Measurements from ENCODE around the gene TRPV2. TPM values are rescaled to one million over a fixed set of nuclear protein-coding genes. Genes with fewer than 3 reads are reported as not detected.
A peak's percentile ranks its signal among the peaks of the same experiment; 100 is the strongest.

The TRPV2 gene
- total and polyA plus RNA-seq, 9 of the 15 experiments (the other 6 are each of a cell fraction or from before 2014, with no cell fraction given), result 10.0 to 97.5 (median 30.3) TPM

DNA sequence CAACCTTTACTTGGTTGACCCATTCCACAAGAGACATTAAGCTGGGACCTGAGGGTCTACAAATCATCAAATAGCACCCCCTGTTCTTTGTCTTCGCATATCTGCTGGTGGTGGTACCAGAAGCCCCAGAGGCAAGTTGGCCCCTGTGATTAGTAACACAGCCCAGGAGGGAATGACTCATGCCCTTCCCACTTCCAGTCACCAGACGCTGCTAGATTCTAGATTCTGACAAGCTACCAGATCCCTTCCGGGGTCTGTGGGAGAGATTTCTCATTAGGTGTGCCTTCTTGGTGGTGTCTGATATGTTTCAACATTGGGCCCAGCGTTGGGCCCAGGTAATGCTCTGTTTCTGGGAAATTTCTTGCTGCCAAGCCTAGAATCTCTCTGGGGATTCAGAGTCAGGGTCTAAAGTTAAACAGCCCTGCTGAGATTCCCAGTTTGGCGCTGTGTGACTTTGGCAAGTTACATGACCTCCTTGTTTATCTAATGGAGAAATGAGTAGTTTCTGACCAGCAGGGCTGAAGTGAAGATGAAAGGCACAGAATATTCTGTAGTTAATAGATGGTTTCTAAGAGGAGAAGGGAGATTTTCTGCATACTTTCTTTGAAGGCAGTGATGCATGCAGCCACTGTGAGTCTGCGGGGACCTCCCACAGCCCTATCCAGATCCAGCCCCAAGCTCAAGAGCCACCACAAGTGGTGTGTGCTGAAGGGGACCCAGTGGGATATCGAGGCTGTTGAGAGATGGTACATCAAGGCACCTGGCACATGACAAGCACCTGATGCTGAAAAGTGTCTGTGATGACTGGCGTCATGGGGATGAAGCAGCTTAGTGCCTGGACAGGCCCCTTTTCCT is 3.9 kb downstream of the TRPV2 start (continued):
- TF ChIP-seq, protein P1, sequence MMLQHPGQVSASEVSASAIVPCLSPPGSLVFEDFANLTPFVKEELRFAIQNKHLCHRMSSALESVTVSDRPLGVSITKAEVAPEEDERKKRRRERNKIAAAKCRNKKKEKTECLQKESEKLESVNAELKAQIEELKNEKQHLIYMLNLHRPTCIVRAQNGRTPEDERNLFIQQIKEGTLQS (IDR thresholded peaks at IDR 0.05), result peak; percentile 95
- TF ChIP-seq, protein P1 (CRISPR knock-in tag; conservative IDR thresholded peaks at IDR 0.05), result no peak
- 0 out of 2 replicates have a peak, but pooled peaks have one; percentile 23 for TF ChIP-seq MGA (IDR thresholded peaks at IDR 0.05)
- TF ChIP-seq, protein P2, sequence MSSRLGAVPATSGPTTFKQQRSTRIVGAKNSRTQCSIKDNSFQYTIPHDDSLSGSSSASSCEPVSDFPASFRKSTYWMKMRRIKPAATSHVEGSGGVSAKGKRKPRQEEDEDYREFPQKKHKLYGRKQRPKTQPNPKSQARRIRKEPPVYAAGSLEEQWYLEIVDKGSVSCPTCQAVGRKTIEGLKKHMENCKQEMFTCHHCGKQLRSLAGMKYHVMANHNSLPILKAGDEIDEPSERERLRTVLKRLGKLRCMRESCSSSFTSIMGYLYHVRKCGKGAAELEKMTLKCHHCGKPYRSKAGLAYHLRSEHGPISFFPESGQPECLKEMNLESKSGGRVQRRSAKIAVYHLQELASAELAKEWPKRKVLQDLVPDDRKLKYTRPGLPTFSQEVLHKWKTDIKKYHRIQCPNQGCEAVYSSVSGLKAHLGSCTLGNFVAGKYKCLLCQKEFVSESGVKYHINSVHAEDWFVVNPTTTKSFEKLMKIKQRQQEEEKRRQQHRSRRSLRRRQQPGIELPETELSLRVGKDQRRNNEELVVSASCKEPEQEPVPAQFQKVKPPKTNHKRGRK (tag; IDR thresholded peaks at IDR 0.05), result no peak
- 0 out of 2 replicates have a peak, but pooled peaks have one; percentile 28 for TF ChIP-seq GABPB1 (CRISPR knock-in tag; IDR thresholded peaks at IDR 0.05)
- no peak for TF ChIP-seq HNRNPL (IDR thresholded peaks at IDR 0.05; ENCODE audit: low read depth, low read length)
- TF ChIP-seq, protein P3, sequence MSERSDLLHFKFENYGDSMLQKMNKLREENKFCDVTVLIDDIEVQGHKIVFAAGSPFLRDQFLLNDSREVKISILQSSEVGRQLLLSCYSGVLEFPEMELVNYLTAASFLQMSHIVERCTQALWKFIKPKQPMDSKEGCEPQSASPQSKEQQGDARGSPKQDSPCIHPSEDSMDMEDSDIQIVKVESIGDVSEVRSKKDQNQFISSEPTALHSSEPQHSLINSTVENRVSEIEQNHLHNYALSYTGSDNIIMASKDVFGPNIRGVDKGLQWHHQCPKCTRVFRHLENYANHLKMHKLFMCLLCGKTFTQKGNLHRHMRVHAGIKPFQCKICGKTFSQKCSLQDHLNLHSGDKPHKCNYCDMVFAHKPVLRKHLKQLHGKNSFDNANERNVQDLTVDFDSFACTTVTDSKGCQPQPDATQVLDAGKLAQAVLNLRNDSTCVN (CRISPR knock-in tag; IDR thresholded peaks at IDR 0.05), result 0 out of 2 replicates have a peak, but pooled peaks have one; percentile 4
- TF ChIP-seq ZNF280A (IDR thresholded peaks at IDR 0.05; ENCODE audit: low read depth, partially characterized antibody), result no peak
